Neural progenitor cell (in vitro differentiated cells): Measurements from ENCODE around the gene NEK4. TPM values are rescaled to one million over a fixed set of nuclear protein-coding genes. Genes with fewer than 3 reads are reported as not detected.

Experiments
- DNase-seq: peaks from one replicate; pipeline ENCODE4 v3.0.0-alpha.2; 2016; ENCODE audit warnings: low spot score
- H2AFZ ChIP-seq: fragments of 200-600 bp; sonication (generic); replicated peaks from 2 replicates; pipeline ENCODE4 v1.6.1; 2016; ENCODE audit warnings: antibody characterized with exemption
- H3F3A ChIP-seq: fragments of 200-600 bp; sonication (generic); 2 replicates; pipeline ENCODE4 v1.6.1; 2016; ENCODE audit warnings: antibody characterized with exemption, low read depth
- H3K27ac ChIP-seq: fragments of 200-600 bp; sonication (generic); 2 replicates; pipeline ENCODE4 v1.5.1; 2016; ENCODE audit warnings: mild to moderate bottlenecking
- H3K27me3 ChIP-seq: fragments of 200-600 bp; sonication (generic); 2 replicates; pipeline ENCODE4 v1.6.1; 2016; ENCODE audit warnings: mild to moderate bottlenecking, moderate library complexity
- H3K36me3 ChIP-seq: fragments of 200-600 bp; sonication (generic); 2 replicates; pipeline ENCODE4 v1.5.1; 2016
- H3K4me1 ChIP-seq: fragments of 200-600 bp; sonication (generic); 2 replicates; pipeline ENCODE4 v1.6.1; 2016; ENCODE audit warnings: mixed run types
- H3K4me2 ChIP-seq: fragments of 200-600 bp; sonication (generic); 2 replicates; pipeline ENCODE4 v1.6.1; 2016
- H3K4me3 ChIP-seq: fragments of 200-600 bp; sonication (generic); 2 replicates; pipeline ENCODE4 v1.5.1; 2016
- H3K79me2 ChIP-seq: fragments of 200-600 bp; sonication (generic); 2 replicates; pipeline ENCODE4 v1.6.1; 2016; ENCODE audit warnings: low read depth
- H3K9ac ChIP-seq: fragments of 200-600 bp; sonication (generic); 2 replicates; pipeline ENCODE4 v1.6.1; 2016
- H3K9me3 ChIP-seq: fragments of 200-600 bp; sonication (generic); 2 replicates; pipeline ENCODE4 v1.5.1; 2016; ENCODE audit warnings: low read depth
- H4K20me1 ChIP-seq: fragments of 200-600 bp; sonication (generic); 2 replicates; pipeline ENCODE4 v1.6.1; 2016; ENCODE audit warnings: low read depth
- H3K27ac Mint-ChIP-seq: 3 replicates; pipeline ENCODE4 v1.8.0; 2021; ENCODE audit warnings: mixed read lengths
- H3K27me3 Mint-ChIP-seq: 2 replicates; pipeline ENCODE4 v1.8.0; 2022; ENCODE audit warnings: low read depth, mild to moderate bottlenecking, inconsistent platforms, moderate library complexity, mixed read lengths; ENCODE audit not compliant: insufficient read depth
- H3K36me3 Mint-ChIP-seq: 3 replicates; pipeline ENCODE4 v1.8.0; 2021; ENCODE audit warnings: mixed read lengths
- H3K4me1 Mint-ChIP-seq: 3 replicates; pipeline ENCODE4 v1.8.0; 2021; ENCODE audit warnings: mixed read lengths
- H3K4me3 Mint-ChIP-seq: 3 replicates; pipeline ENCODE4 v1.8.0; 2021; ENCODE audit warnings: mild to moderate bottlenecking, moderate library complexity, mixed read lengths
- H3K9me3 Mint-ChIP-seq: 3 replicates; pipeline ENCODE4 v1.8.0; 2020; ENCODE audit warnings: mixed read lengths
- CTCF ChIP-seq: fragments of 200-600 bp; sonication (generic); IDR thresholded peaks from 2 replicates; pipeline ENCODE4 v1.5.1; 2017; ENCODE audit warnings: antibody characterized with exemption, mild to moderate bottlenecking
- EZH2 ChIP-seq: fragments of 200-600 bp; sonication (generic); IDR thresholded peaks from 2 replicates; pipeline ENCODE4 v1.6.1; 2017; ENCODE audit warnings: antibody characterized with exemption, mild to moderate bottlenecking, moderate library complexity
- EZH2phosphoT487 ChIP-seq: fragments of 200-600 bp; sonication (generic); IDR thresholded peaks from 2 replicates; pipeline ENCODE4 v1.6.1; 2017; ENCODE audit warnings: antibody characterized with exemption
- total RNA-seq: library from RNA; depleted of rRNA; stranded (reverse); fragments of >200 nt; gene quantifications from 2 replicates; pipeline ENCODE4 v1.2.3, GENCODE V29; 2015; ENCODE audit warnings: low replicate concordance

NEK4 gene
- total RNA-seq, 1 donor from 2014 or later: 41.8 TPM

- no peaks in the 10 kb centered on the region for H3K9me3 ChIP-seq
- Mint-ChIP-seq H3K4me3 (peak overlapping the region; percentile 24), H3K9me3 (no peaks in the 10 kb centered on the region), H3K36me3 (no peaks in the 10 kb centered on the region), H3K27ac (no peak overlapping the region), H3K4me1 (no peaks in the 10 kb centered on the region), H3K27me3 (peaks cover 7% of the 10 kb centered on the region)
- DNase-seq: no peak
- H3K36me3 ChIP-seq: no peaks in the 10 kb centered on the region
- H3K79me2 ChIP-seq: no peaks in the 10 kb centered on the region
- H3K4me3 ChIP-seq: no peak overlapping the region
- no peaks in the 10 kb centered on the region for H3F3A ChIP-seq
- no peak overlapping the region for H3K27ac ChIP-seq
- TF ChIP-seq CTCF (no peak), EZH2 (no peak), EZH2phosphoT487 (no peak)
- no peak overlapping the region for H2AFZ ChIP-seq
- no peaks in the 10 kb centered on the region for H4K20me1 ChIP-seq
- no peak overlapping the region for H3K9ac ChIP-seq
- H3K4me2 ChIP-seq: no peak overlapping the region
- no peaks in the 10 kb centered on the region for H3K27me3 ChIP-seq
- no peaks in the 10 kb centered on the region for H3K4me1 ChIP-seq
Observed at GRCh38 chr3:52811452-52812011, 40.8 kb upstream of the NEK4 start.

DNA sequence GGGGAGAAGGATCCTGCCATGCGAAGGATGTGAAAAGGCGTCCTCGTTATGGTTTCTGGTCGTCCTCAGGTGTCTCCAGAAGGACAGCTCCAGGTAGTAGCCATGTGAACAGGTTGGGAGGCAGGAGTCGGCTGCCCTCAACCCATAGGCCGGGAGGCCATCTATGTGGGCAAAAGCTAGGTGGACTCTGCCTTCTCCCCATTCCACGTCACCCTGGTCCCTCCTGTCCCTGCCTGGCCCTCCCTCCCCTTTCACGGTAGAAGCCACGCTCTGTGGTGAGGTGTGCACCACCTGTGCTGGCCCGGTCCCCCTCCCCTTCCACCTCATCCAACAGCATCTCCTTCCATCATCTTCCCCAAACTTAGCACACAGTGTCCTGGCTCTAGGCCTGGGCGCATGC, 40.2 kb upstream of the NEK4 start:
- Histone ChIP-seq H3K4me3 (no peak overlapping the region), H3K4me1 (no peaks in the 10 kb centered on the region), H3K9ac (no peak overlapping the region), H3K27me3 (no peaks in the 10 kb centered on the region), H3K36me3 (no peaks in the 10 kb centered on the region), H3K27ac (no peak overlapping the region), H4K20me1 (no peaks in the 10 kb centered on the region), H3F3A (no peaks in the 10 kb centered on the region), H3K4me2 (no peak overlapping the region), H2AFZ (no peak overlapping the region), H3K79me2 (no peaks in the 10 kb centered on the region), H3K9me3 (no peaks in the 10 kb centered on the region)
- Mint-ChIP-seq H3K27me3 (peaks cover 7% of the 10 kb centered on the region), H3K36me3 (no peaks in the 10 kb centered on the region), H3K9me3 (no peaks in the 10 kb centered on the region), H3K27ac (no peak overlapping the region), H3K4me3 (no peak overlapping the region), H3K4me1 (no peaks in the 10 kb centered on the region)
- DNase-seq: no peak
- no peak for TF ChIP-seq EZH2phosphoT487
- no peak for TF ChIP-seq EZH2
- no peak for TF ChIP-seq CTCF

DNA sequence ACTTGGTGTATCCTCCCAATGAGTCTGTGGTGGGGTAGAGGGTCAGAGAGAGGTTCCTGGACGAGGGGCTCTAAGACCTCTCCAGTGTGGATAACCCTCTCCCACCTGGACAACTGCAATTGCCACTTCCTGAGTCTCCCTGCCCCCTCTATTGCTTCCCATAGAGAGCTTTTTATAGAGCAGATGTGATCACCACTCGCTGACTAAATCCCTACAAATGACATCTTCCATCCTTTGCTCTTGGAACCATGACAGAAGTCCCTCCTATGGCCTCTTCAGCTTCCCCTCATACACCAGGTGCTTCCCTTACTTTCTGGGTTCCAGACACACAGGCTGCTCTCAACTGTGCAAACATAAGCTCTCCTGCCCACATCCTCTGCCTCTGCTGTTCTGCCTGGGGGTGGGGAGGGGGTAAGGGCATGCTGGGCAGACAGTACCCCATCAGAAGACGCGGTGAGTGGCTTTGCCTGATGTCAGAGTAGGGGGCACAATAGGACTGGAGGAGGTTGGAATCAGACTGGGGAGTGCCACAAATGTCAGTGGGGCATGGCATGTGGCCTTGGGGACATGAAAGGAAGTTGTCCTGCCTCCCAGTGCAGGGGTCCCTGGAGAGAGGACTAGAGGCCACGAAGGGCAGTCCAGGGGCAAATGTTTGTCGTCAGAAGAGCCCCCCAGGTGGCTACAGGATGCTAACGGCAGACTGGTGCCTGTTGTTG, 39.1 kb upstream of the NEK4 start:
- no peaks in the 10 kb centered on the region for H3K36me3 ChIP-seq
- H2AFZ ChIP-seq: no peak overlapping the region
- no peaks in the 10 kb centered on the region for H3K27me3 ChIP-seq
- H3K27ac Mint-ChIP-seq: peak overlapping the region; percentile 69
- H3K27ac ChIP-seq: no peak overlapping the region
- H3K27me3 Mint-ChIP-seq: peaks cover 7% of the 10 kb centered on the region
- no peaks in the 10 kb centered on the region for H3K4me1 Mint-ChIP-seq
- no peaks in the 10 kb centered on the region for H3K79me2 ChIP-seq
- no peak overlapping the region for H3K4me3 Mint-ChIP-seq
- H3K9me3 ChIP-seq: no peaks in the 10 kb centered on the region
- no peaks in the 10 kb centered on the region for H3K9me3 Mint-ChIP-seq
- no peaks in the 10 kb centered on the region for H3K4me1 ChIP-seq
- DNase-seq: no peak
- TF ChIP-seq CTCF (no peak), EZH2 (no peak), EZH2phosphoT487 (no peak)
- H3K4me3 ChIP-seq: no peak overlapping the region
- no peaks in the 10 kb centered on the region for H3K36me3 Mint-ChIP-seq
- no peaks in the 10 kb centered on the region for H3F3A ChIP-seq
- no peak overlapping the region for H3K9ac ChIP-seq
- no peaks in the 10 kb centered on the region for H4K20me1 ChIP-seq
- no peak overlapping the region for H3K4me2 ChIP-seq
